Heart left ventricle (tissue), 16 donors: Measurements from ENCODE around the gene INPP4B. TPM values are rescaled to one million over a fixed set of nuclear protein-coding genes. Genes with fewer than 3 reads are reported as not detected.

Source experiments
- ATAC-seq, 4 donors: fragments of 200-7000 bp; cut with Tn5 transposase; one replicate each; pipeline ENCODE4 v1.9.1; 2020 to 2022; ENCODE audit warnings: moderate library complexity in 4 of 4, mild to moderate bottlenecking in 3 of 4, moderate number of reproducible peaks in 1 of 4
- DNase-seq, 5 donors: peaks; one replicate each; pipeline ENCODE4 v3.0.0-alpha.2; 2020
- H3K27ac ChIP-seq, 12 donors: fragments of 200-600 bp; sonication (generic) in 4 of 12; one replicate each; pipeline versions ENCODE4 v1.5.0 to v1.8.0; 2016 to 2022; ENCODE audit warnings: mild to moderate bottlenecking in 2 of 12
- H3K27me3 ChIP-seq, 9 donors: fragments of 200-600 bp; sonication (generic) in 2 of 9; one replicate each; pipeline versions ENCODE4 v1.5.1 to v1.8.0; 2016 to 2022; ENCODE audit warnings: mild to moderate bottlenecking in 3 of 9
- H3K36me3 ChIP-seq, 9 donors: fragments of 200-600 bp; sonication (generic) in 2 of 9; one replicate each; pipeline versions ENCODE4 v1.5.0 to v1.8.0; 2018 to 2022; ENCODE audit warnings: mild to moderate bottlenecking in 2 of 9
- H3K4me1 ChIP-seq, 12 donors: fragments of 200-600 bp; sonication (generic) in 4 of 12; one replicate each; pipeline versions ENCODE4 v1.5.0 to v1.8.0; 2016 to 2022; ENCODE audit warnings: mild to moderate bottlenecking in 3 of 12
- H3K4me3 ChIP-seq, 12 donors: fragments of 200-600 bp; sonication (generic) in 4 of 12; one replicate each; pipeline versions ENCODE4 v1.5.0 to v1.8.0; 2017 to 2022; ENCODE audit warnings: mild to moderate bottlenecking in 9 of 12, moderate library complexity in 4 of 12
- H3K9me3 ChIP-seq, 12 donors: fragments of 200-600 bp; sonication (generic) in 4 of 12; one replicate each; pipeline versions ENCODE4 v1.5.0 to v1.8.0; 2016 to 2022; ENCODE audit warnings: mild to moderate bottlenecking in 1 of 12
- POLR2A ChIP-seq, 2 donors: fragments of 450-650 bp; IDR thresholded peaks; one replicate each; pipeline ENCODE4 v1.6.1; 2017; ENCODE audit warnings: antibody characterized with exemption in 2 of 2, mild to moderate bottlenecking in 2 of 2, moderate library complexity in 2 of 2
- WGBS, 4 donors: extraction: QIAGEN DNeasy Blood & Tissue Kit in 2 of 4; methylation state at CpG; one replicate each; pipeline versions ENCODE4 v1.1.5 to v1.1.7; 2013 to 2018; 5-methylcytosine and 5-hydroxymethylcytosine counted together
- intact Hi-C, 10 donors: fragments of 100-400 bp; cut with DNase I; formaldehyde crosslinking; loops; one replicate each; pipeline versions ENCODE4 v1.11.1 to v1.14.2; 2022
- polyA plus RNA-seq, 2 donors: library from polyadenylated mRNA; stranded (reverse); fragments of 200-250 nt; gene quantifications; one replicate each; pipeline ENCODE4 v1.2.3, GENCODE V29; 2013
- total RNA-seq, 9 donors: library from RNA; depleted of rRNA in 2 of 9; stranded (reverse); fragments of >200 nt in 2 of 9; fragmentation: NEBNext Ultra II Directional in 3 of 9; extraction: Animal tissue kit (Norgen Biotek cat#: 25700) in 3 of 9; gene quantifications; one replicate each; pipeline versions ENCODE4 v1.1.0 to v1.2.4, GENCODE V29; 2016 to 2023
- TF ChIP-seq, protein P1 (sequence below), 12 donors: fragments of 200-600 bp; sonication (generic) in 4 of 12; IDR thresholded peaks; one replicate each; pipeline versions ENCODE4 v1.5.0 to v1.8.0; 2018 to 2022; ENCODE audit warnings: antibody characterized with exemption in 12 of 12, mild to moderate bottlenecking in 5 of 12
- donor health status: ischemic (EF 13 %, LVEDD 7.1; RV severe dilation, severe dysfunction).
- donor health status: healthy with polysubstance abuse.
- donor health status: DM: no; HTN: yes; CAD: no.
- donor health status: DM: no; HTN: no; CAD: no.
- donor health status: ischemic (EF 25% LVEDD 6.9; RV normal size, moderate dysfunction).
- donor health status: ischemic (EF 25% LVEDD 5.7; RV mildly dilated, moderate dysfunction).
- donor health status: healthy.
- donor health status: DM: yes; HTN: yes; CAD: no.
- donor health status: ischemic (EF 35%, LVEDD 5.7; RV mildly dilated, moderate dysfunction).
- donor health status: nonischemic (EF 11% LVEDD 7.7; RV severe dilation, severe dysfunction).
- donor health status: DM: yes; HTN: yes; CAD: no.
- donor health status: PGD.
- donor health status: ischemic (EF 29% LVEDD 5.4; RV normal size, mild dysfunction).
- donor health status: nonischemic (EF 23%, LVEDD 6.1; RV moderate dilation, normal function).

The INPP4B gene
- total and polyA plus RNA-seq, 11 donors, result 5.5 to 128 (median 39.1) TPM

DNA sequence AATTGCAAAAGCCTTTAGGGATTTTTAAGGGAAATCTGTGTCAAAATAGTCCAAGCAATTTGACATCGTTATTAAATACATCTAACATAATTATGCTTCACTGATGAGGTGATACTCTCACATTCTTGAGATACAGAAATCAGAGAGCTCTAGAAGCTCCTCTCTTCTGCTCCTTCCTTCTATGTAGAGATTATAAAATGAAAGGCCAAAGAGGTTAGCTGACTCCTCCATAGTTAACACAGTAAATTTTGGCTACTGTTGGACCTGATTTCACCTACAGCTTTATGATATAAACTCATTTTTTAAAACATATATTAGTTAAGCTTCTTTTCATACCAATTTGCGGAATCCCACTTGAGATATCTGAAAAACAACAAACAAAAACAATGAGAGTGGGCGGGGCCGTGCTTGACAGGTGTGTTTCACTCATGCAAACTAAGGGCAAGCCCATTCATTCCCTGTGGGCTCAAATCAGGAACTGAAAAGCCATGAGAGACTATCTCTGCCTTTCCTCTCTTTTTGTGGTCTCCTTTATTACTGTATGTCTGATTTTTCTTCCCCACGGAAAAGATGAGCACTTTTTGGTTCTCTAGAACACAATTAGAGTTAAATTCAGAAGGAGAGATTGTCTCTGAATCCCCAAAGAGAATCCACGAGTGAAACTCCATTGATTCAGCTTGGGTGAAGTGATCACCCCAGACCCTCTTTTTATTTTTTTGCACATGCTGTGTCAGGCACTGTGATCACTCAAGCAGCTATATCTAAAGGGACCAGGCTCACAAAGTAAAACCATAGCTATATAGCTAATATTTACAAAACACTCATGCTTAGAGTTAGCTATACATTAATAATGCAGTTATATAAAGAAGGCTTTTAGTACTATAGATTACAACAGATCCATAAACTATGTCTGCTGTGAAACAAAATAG, 643.4 kb downstream of the INPP4B start:
- Histone ChIP-seq H3K36me3 (peaks cover 0 to 14% (median 7%) of the 10 kb centered on the region in 9 donors), H3K4me3 (no peak overlapping the region), H3K27ac (no peak overlapping the region), H3K9me3 (no peaks in the 10 kb centered on the region), H3K4me1 (peaks cover 0 to 6% (median 0%) of the 10 kb centered on the region in 12 donors), H3K27me3 (no peaks in the 10 kb centered on the region)
- no peak for DNase-seq
- TF ChIP-seq, protein P1, sequence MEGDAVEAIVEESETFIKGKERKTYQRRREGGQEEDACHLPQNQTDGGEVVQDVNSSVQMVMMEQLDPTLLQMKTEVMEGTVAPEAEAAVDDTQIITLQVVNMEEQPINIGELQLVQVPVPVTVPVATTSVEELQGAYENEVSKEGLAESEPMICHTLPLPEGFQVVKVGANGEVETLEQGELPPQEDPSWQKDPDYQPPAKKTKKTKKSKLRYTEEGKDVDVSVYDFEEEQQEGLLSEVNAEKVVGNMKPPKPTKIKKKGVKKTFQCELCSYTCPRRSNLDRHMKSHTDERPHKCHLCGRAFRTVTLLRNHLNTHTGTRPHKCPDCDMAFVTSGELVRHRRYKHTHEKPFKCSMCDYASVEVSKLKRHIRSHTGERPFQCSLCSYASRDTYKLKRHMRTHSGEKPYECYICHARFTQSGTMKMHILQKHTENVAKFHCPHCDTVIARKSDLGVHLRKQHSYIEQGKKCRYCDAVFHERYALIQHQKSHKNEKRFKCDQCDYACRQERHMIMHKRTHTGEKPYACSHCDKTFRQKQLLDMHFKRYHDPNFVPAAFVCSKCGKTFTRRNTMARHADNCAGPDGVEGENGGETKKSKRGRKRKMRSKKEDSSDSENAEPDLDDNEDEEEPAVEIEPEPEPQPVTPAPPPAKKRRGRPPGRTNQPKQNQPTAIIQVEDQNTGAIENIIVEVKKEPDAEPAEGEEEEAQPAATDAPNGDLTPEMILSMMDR (IDR thresholded peaks at IDR 0.05), result no peak
- no peak for TF ChIP-seq POLR2A (IDR thresholded peaks at IDR 0.05)
- ATAC-seq, result no peak
- 81 to 89% (median 84%) methylated on average over 6 of the region's 6 CpGs for WGBS, 4 donors
- intact Hi-C loops, result no loop called here

DNA sequence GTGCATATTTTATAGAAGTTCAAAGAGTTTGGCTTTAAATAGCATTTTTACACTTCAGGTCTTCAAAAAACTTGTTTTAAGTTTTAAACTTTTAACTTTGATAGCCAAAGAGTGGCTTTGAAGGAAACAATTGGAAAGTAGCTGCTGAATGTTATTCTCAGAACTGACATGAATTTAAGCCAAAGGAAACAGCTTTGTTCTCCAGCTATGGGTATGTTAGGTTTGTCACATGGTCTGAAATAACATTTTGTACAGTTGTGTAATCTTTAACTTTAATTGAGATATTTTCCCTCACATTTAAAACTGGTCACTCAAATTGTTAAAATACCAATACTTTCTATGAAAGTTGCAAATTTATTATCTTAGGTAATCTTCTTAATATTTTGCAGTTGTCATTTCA, 645.1 kb downstream of the INPP4B start:
- no peak for ATAC-seq
- no peak for TF ChIP-seq POLR2A (IDR thresholded peaks at IDR 0.05)
- TF ChIP-seq, protein P1 (IDR thresholded peaks at IDR 0.05), result no peak

DNA sequence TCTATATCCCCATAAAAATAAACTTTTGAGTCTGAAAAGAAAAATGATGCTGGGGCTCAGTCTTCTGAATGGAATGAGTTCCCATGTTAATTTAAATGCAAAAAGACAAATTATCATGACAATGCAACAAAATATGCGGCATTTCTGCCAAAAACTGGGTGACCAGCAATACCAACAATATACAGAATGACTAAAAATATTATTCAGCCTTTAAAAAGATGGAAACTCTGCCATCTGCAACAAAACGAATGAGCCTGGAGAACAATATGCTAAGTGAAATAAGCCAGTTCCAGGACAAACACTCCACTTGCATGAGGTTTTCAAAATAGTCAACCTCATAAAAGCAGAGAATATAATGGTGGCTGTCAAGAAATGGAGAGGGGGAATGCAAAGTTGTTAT, 651.2 kb downstream of the INPP4B start:
- Histone ChIP-seq H3K9me3 (no peaks in the 10 kb centered on the region), H3K36me3 (peaks cover 0 to 25% (median 0%) of the 10 kb centered on the region in 9 donors), H3K27ac (no peak overlapping the region), H3K4me1 (no peaks in the 10 kb centered on the region), H3K27me3 (no peaks in the 10 kb centered on the region), H3K4me3 (no peak overlapping the region)
- WGBS, 4 donors, result 85 to 95% (median 91%) methylated on average over 2 of the region's 2 CpGs
- DNase-seq (no peak), ATAC-seq (no peak)
- TF ChIP-seq, protein P1 (IDR thresholded peaks at IDR 0.05), result no peak
- TF ChIP-seq POLR2A (IDR thresholded peaks at IDR 0.05), result no peak
- intact Hi-C loops, result no loop called here

More for the DNA sequence above, 645.1 kb downstream of the INPP4B start:
- Histone ChIP-seq H3K27me3 (no peaks in the 10 kb centered on the region), H3K36me3 (peaks cover 0 to 8% (median 0%) of the 10 kb centered on the region in 9 donors), H3K4me1 (peaks cover 0 to 6% (median 0%) of the 10 kb centered on the region in 12 donors), H3K9me3 (no peaks in the 10 kb centered on the region), H3K27ac (no peak overlapping the region), H3K4me3 (no peak overlapping the region)
- intact Hi-C loops, result no loop called here
- DNase-seq, result no peak

DNA sequence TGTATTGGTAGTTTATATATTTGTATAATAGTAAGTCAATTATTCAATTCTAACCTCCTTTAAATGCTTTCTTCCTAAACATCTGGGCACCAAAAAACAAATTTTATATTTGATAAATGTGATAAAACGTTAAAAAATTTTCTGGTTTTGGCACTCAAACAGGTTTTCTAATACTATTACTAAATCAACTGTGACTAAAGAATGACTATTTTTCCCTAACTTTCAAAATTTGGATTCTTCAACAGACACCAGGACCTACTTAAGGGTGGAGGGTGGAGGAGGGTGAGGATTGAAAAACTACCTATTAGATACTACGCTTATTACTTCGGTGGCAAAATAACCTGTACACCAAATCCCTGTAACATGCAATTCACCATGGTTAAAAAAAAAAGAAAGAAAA, 654.2 kb downstream of the INPP4B start:
- no peaks in the 10 kb centered on the region for H3K4me1 ChIP-seq
- WGBS, 4 donors, result 57 to 83% (median 59%) methylated on average over 3 of the region's 3 CpGs
- no peak overlapping the region for H3K4me3 ChIP-seq
- TF ChIP-seq POLR2A (IDR thresholded peaks at IDR 0.05), result no peak
- TF ChIP-seq, protein P1 (IDR thresholded peaks at IDR 0.05), result no peak
- H3K36me3 ChIP-seq, result peaks cover 0 to 27% (median 2%) of the 10 kb centered on the region in 9 donors
- DNase-seq, result no peak
- no peak for ATAC-seq
- intact Hi-C loops, result no loop called here
- H3K9me3 ChIP-seq, result no peaks in the 10 kb centered on the region
- H3K27me3 ChIP-seq, result no peaks in the 10 kb centered on the region
- no peak overlapping the region for H3K27ac ChIP-seq
